Spinal cord (tissue), 10 donors: ENCODE measurements around the gene MDH1B. TPM values are rescaled to one million over a fixed set of nuclear protein-coding genes. Genes with fewer than 3 reads are reported as not detected.
A peak's percentile ranks its signal among the peaks of the same experiment; 100 is the strongest.

ENCODE experiments used
- DNase-seq, 6 donors: peaks; one replicate each; pipeline versions ENCODE4 v3.0.0 to v3.0.0-alpha.2; 2013 to 2015; ENCODE audit warnings: low spot score in 6 of 6, low read depth in 4 of 6
- H3K27ac ChIP-seq: one replicate; pipeline ENCODE4 v1.5.1; 2013; ENCODE audit warnings: low read depth, low read length, control low read depth
- H3K27me3 ChIP-seq: one replicate; pipeline ENCODE4 v1.6.1; 2013; ENCODE audit warnings: low read length; ENCODE audit not compliant: control insufficient read depth, insufficient read depth
- H3K36me3 ChIP-seq: one replicate; pipeline ENCODE4 v1.6.1; 2013; ENCODE audit warnings: low read length; ENCODE audit not compliant: control insufficient read depth, insufficient read depth
- H3K4me1 ChIP-seq: one replicate; pipeline ENCODE4 v1.6.1; 2013; ENCODE audit warnings: low read length; ENCODE audit not compliant: control insufficient read depth, insufficient read depth
- H3K4me3 ChIP-seq: one replicate; pipeline ENCODE4 v1.5.1; 2013; ENCODE audit warnings: low read depth, low read length, control low read depth
- H3K9me3 ChIP-seq: one replicate; pipeline ENCODE4 v1.6.1; 2013; ENCODE audit warnings: low read length; ENCODE audit not compliant: control insufficient read depth, insufficient read depth
- WGBS: methylation state at CpG from one replicate; pipeline ENCODE4 v1.1.5; 2013; ENCODE audit warnings: missing lambda C conversion rate; ENCODE audit not compliant: insufficient coverage; 5-methylcytosine and 5-hydroxymethylcytosine counted together
- polyA plus RNA-seq, 2 donors: library from polyadenylated mRNA; unstranded; fragments of 120-200 nt; gene quantifications; one replicate each; pipeline ENCODE4 v1.2.1, GENCODE V29; 2013; ENCODE audit not compliant: insufficient read length in 2 of 2
- total RNA-seq, 2 donors: library from RNA; depleted of rRNA in 1 of 2; stranded (reverse); fragments of 120-200 nt in 1 of 2; fragments of >200 nt in 1 of 2; gene quantifications; one replicate each; pipeline versions ENCODE4 v1.2.3 to v1.2.4, GENCODE V29; 2013 to 2014
- donor health status: healthy.

Gene MDH1B
- total and polyA plus RNA-seq, 4 donors: 6.2 to 14.4 (median 6.6) TPM

DNA sequence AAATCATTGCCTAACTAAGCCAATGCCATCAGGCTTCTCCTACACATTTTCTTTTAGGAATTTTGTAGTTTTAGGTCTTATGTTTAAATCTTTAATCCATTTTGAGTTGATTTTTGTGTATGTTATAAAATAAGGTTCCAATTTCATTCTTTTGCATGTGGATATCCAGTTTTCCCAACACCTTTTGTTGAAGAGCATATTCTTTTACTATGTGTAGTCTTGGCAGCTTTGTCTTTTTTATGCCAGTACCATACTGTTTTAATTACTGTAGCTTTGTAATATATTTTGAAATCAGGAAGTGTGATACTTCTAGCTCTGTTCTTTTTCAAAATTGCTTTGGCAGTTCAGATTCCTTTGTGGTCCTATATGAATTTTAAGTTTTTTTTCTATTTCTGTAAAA, 11.3 kb upstream of the MDH1B start:
- Histone ChIP-seq H3K27ac (no peak overlapping the region), H3K9me3 (peaks cover 9% of the 10 kb centered on the region), H3K4me1 (no peaks in the 10 kb centered on the region), H3K4me3 (no peak overlapping the region), H3K27me3 (no peaks in the 10 kb centered on the region), H3K36me3 (peaks cover 6% of the 10 kb centered on the region)
- DNase-seq: no peak

- peaks cover 5% of the 10 kb centered on the region for H3K9me3 ChIP-seq
- no CpG with 5 or more reads among the region's 1 CpG for WGBS
- no peaks in the 10 kb centered on the region for H3K4me1 ChIP-seq
- H3K36me3 ChIP-seq: peaks cover 7% of the 10 kb centered on the region
- no peak overlapping the region for H3K4me3 ChIP-seq
- H3K27me3 ChIP-seq: no peaks in the 10 kb centered on the region
- DNase-seq: no peak
- H3K27ac ChIP-seq: no peak overlapping the region
Measured at GRCh38 chr2:206774871-206775270, 9.7 kb upstream of the MDH1B start.

GRCh38 chr2:206766057-206766930, 1.2 kb upstream of the MDH1B start:
- no peak for DNase-seq
- WGBS: no CpG with 5 or more reads among the region's 12 CpGs
- H3K27me3 ChIP-seq: no peaks in the 10 kb centered on the region
- H3K27ac ChIP-seq: no peak overlapping the region
- H3K4me3 ChIP-seq: peak overlapping the region; percentile 77
- H3K9me3 ChIP-seq: no peaks in the 10 kb centered on the region
- H3K36me3 ChIP-seq: peaks cover 3% of the 10 kb centered on the region
- peaks cover 7% of the 10 kb centered on the region for H3K4me1 ChIP-seq

DNA sequence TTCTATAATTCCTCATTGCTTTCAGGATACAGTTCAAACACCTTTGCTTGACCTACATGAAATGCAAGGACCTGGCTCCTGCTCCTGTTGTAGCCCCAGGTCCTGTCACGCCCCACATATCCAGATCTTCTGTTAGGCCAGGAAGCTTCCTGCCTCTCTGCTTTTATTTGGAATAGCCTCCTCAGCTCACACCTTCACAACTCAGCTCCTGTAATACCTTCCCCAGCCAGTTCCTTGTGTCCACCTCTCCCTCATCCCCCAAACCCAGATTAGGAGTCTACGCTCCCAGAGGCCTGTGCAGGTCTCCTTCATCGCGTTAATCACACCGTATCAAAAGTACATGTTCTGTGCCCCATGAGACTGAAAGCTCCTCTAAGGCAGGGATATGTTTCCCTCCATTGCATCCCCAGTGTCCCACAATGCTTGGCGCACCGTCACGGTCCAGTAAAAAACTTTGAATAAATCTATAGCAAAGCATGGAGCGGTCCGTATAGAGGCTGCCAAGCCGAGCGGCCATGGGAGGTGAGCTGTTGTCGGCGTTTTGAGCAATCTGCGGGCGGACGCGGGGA, 371 bp downstream of the MDH1B start:
- Histone ChIP-seq H3K9me3 (no peaks in the 10 kb centered on the region), H3K27me3 (no peaks in the 10 kb centered on the region), H3K27ac (peak overlapping the region; percentile 10), H3K4me3 (peak overlapping the region; percentile 77), H3K4me1 (peaks cover 7% of the 10 kb centered on the region), H3K36me3 (peaks cover 3% of the 10 kb centered on the region)
- 4% methylated on average over 18 of the region's 18 CpGs for WGBS
- no peak for DNase-seq

GRCh38 chr2:206756816-206757215, 8.3 kb downstream of the MDH1B start:
- H3K9me3 ChIP-seq: no peaks in the 10 kb centered on the region
- H3K27ac ChIP-seq: no peak overlapping the region
- no peaks in the 10 kb centered on the region for H3K4me1 ChIP-seq
- no CpG with 5 or more reads among the region's 1 CpG for WGBS
- no peak overlapping the region for H3K4me3 ChIP-seq
- DNase-seq: no peak
- H3K36me3 ChIP-seq: peaks cover 4% of the 10 kb centered on the region
- H3K27me3 ChIP-seq: no peaks in the 10 kb centered on the region

GRCh38 chr2:206740800-206741199, 24.3 kb downstream of the MDH1B start:
- no peaks in the 10 kb centered on the region for H3K27me3 ChIP-seq
- no peaks in the 10 kb centered on the region for H3K9me3 ChIP-seq
- no peak for DNase-seq
- H3K36me3 ChIP-seq: no peaks in the 10 kb centered on the region
- WGBS: no CpG with 5 or more reads among the region's 2 CpGs
- H3K27ac ChIP-seq: no peak overlapping the region
- no peaks in the 10 kb centered on the region for H3K4me1 ChIP-seq
- H3K4me3 ChIP-seq: no peak overlapping the region

- 100% methylated on average over 1 of the region's 2 CpGs for whole genome bisulfite sequencing
- no peak for DNase-seq
Measured at GRCh38 chr2:206739271-206739670, 25.9 kb downstream of the MDH1B start.

GRCh38 chr2:206736935-206737334, 28.2 kb downstream of the MDH1B start:
- 96% methylated on average over 5 of the region's 5 CpGs for WGBS
- Histone ChIP-seq H3K4me1 (no peaks in the 10 kb centered on the region), H3K36me3 (no peaks in the 10 kb centered on the region), H3K27me3 (no peaks in the 10 kb centered on the region), H3K4me3 (no peak overlapping the region), H3K9me3 (no peaks in the 10 kb centered on the region), H3K27ac (no peak overlapping the region)
- no peak for DNase-seq

More at GRCh38 chr2:206739271-206739670, 25.9 kb downstream of the MDH1B start:
- no peak overlapping the region for H3K27ac ChIP-seq
- no peaks in the 10 kb centered on the region for H3K27me3 ChIP-seq
- H3K4me1 ChIP-seq: no peaks in the 10 kb centered on the region
- no peaks in the 10 kb centered on the region for H3K36me3 ChIP-seq
- H3K4me3 ChIP-seq: no peak overlapping the region
- no peaks in the 10 kb centered on the region for H3K9me3 ChIP-seq

DNA sequence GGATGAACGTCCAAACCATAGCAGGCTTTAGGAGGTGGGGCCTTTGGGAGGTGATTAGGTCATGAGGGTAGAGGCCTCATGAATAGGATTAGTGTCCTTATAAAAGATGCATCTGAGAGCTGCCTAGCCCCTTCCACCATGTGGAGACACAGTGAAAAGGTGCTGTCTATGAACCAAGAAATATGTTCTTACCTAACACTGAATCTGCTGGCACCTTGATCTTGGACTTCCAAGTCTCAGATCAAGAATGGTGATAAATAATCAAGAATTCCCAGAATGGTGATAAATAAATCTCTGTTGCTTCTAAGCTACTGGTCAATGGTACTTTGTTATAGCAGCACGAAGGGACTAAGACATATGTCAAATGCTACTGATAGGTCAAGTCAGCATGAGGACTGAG, 31.8 kb downstream of the MDH1B start:
- Histone ChIP-seq H3K36me3 (no peaks in the 10 kb centered on the region), H3K27me3 (no peaks in the 10 kb centered on the region), H3K4me3 (no peak overlapping the region), H3K4me1 (no peaks in the 10 kb centered on the region), H3K9me3 (no peaks in the 10 kb centered on the region), H3K27ac (no peak overlapping the region)
- 79% methylated on average over 2 of the region's 2 CpGs for WGBS
- DNase-seq: no peak
